GM19324 (cell line): ENCODE data around the gene SOX2.

Source experiments
- ATAC-seq: cut with Tn5 transposase; IDR thresholded peaks from one replicate; pipeline ENCODE4 v1.9.1; 2021; ENCODE audit warnings: mild to moderate bottlenecking, moderate library complexity; ENCODE audit not compliant: unreplicated experiment, low FRiP score

The SOX2 gene

DNA sequence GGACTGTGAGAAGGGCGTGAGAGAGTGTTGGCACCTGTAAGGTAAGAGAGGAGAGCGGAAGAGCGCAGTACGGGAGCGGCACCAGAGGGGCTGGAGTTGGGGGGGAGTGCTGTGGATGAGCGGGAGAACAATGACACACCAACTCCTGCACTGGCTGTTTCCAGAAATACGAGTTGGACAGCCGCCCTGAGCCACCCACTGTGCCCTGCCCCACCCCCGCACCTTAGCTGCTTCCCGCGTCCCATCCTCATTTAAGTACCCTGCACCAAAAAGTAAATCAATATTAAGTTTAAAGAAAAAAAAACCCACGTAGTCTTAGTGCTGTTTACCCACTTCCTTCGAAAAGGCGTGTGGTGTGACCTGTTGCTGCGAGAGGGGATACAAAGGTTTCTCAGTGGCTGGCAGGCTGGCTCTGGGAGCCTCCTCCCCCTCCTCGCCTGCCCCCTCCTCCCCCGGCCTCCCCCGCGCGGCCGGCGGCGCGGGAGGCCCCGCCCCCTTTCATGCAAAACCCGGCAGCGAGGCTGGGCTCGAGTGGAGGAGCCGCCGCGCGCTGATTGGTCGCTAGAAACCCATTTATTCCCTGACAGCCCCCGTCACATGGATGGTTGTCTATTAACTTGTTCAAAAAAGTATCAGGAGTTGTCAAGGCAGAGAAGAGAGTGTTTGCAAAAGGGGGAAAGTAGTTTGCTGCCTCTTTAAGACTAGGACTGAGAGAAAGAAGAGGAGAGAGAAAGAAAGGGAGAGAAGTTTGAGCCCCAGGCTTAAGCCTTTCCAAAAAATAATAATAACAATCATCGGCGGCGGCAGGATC is at the start of gene SOX2:
Gene SOX2, plus strand, starts transcription at position 601 of the 811 bp plus-strand sequence. CDS start 436 bp downstream, outside the sequence.
- no peak for ATAC-seq

DNA sequence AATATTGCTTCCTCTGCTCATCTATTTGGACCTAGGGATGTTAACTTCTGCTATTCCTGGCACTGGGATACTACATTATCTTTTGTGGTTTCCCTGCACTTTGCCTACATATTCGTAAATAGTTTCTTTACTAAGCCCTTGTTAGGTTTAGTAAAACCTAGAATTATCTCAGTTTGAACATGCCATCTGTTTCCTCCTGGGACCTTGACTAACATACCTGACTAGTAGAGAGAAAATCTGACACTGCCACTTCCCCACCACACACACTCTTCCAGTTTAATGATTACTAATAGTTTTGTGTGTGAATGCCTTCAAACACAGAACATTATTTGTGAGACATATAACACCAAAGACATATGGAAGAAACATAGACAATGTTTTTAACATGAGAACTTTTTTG is 28.2 kb upstream of the SOX2 start:
- ATAC-seq: no peak

- no peak for ATAC-seq
Measured at GRCh38 chr3:181687190-181687589, 24.5 kb upstream of the SOX2 start.

DNA sequence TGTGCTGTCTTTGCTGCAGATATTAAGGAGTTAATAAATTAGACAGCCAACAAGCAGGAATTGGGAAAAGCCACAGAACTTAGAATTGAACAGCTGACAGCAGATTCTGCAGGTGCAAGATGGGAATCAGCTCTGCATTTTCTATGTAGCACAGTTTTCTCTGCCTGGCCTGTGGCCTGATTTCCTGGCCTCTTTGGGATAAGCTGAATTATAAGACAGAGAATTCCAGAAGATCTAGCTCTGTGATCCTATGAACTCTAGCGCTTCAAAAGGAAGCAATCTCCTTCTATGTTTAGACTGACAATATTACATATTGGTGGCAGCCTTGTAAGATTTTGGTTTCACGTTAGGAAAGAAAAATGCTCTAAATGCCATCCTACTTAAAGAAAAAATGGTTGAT is 24.0 kb upstream of the SOX2 start:
- ATAC-seq: no peak

DNA sequence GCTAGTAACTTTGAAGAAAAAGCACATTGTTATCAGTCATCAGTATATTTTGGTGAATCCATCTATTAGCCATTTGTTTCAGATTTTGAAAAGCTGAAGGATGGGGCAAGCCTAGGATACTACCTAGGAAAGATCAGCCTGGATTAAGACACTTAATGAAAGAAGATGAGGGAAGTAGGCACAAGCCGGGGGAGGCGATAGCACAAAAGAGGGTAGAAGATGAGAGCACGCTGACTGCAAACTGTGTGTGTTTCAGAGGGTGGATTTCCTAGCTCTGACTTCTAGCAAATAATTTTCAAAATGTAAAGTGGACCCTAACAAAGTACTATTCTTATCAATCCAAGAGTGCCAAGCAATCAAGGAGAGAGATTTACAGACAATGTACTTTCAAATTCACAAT is 22.2 kb upstream of the SOX2 start:
- ATAC-seq: no peak

DNA sequence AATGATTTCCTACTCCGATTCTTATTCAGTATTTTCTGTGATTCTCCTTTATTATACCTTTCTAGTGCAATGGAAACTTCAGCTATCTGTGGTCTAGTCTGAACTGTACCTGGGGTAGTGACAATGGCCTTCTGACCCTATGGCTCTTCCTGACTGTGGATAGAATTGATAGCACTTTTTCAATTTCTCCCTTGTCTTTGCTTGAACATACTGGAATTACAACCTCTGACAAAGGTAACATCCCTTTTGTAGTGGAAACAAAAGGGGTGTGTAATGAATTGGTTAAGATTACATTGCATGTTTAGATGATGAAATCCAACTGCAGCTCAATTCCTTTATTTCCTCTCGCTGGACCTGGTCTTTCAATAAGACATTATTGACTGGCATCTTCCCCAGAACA is 21.0 kb upstream of the SOX2 start:
- ATAC-seq: no peak

DNA sequence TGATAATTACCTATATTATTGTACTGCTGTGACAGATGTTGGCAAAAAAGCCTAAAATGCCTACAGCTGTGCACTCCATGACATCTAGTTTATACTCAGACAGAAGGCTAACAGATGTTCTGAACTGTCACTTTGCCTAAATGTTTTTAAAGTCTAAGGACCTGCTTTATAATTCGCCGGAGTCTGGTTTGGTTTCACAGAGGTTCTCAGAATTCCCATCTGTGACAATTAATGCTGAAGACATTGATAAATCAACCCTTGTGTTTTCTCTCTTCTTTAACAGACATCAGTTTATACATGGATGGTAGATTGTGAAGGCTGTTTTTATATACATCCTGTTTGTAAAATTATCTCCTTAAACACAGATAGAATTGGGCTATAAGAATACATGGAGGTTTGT is 19.8 kb upstream of the SOX2 start:
- ATAC-seq: no peak

- ATAC-seq: no peak
Measured at GRCh38 chr3:181692311-181693145, 19.2 kb upstream of the SOX2 start.

DNA sequence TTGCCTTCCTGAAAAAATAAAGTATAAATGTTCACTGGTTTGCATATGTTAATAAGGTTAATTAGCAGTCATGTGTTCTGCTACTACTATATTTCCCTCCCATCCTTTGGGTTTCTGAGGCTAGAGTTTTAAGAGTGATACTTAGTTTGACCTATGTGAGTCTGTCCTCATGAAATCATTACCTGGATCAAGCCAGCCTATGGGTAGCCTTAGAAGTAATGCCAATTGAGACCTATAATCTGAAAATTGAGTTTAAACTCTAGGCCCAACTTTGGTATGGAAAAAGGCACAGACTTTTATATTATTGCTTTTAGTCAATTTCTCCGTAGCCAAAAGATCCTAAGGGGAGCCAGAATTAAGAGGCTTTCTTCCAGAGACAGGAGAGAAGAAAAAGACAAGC is 18.4 kb upstream of the SOX2 start:
- ATAC-seq: no peak

DNA sequence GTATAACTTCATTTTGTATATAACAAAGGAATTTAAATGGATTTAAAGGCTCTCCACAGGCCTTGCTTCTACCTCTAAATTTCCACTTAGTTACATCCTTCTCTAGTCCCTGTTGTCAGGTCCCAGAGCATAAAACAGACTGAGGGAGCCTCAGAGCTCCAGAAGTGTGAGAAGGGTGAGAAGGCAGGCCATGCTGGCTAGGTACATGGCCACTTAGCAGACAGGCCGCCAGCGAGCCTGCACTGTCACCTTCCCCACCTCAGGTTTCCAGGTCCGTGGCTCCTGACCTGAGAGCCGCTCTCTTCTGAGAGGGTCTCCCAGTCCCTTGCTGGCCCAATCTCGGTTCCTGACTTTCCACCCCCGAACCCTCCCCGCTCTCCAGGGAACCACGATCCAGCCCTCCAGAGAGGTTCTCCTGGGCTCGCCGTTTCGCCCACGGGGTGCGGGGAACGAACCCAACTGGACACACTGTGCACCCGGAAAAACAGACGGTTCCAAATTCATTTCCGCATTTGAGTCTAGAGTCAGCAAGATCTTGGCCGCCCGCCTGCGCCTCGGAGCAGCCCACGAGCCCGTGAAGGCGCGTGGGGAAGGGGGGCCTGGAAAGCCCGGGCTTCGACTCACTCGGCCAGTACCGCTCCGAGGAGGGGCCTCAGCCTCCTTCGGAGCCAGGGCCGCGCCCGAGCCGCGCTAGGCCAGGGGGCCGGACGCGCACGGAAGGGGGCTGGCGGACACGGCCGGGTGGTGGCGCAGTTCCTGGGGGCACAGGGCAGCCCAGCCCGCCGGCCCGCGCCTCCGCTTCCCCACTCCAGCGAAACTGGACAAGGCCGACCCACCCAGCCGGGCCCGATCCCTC is 16.7 kb upstream of the SOX2 start:
- no peak for ATAC-seq

GRCh38 chr3:181695661-181696491 is 15.8 kb upstream of the SOX2 start:
- no peak for ATAC-seq

- no peak for ATAC-seq
Measured at GRCh38 chr3:181696626-181697230, 15.0 kb upstream of the SOX2 start.

DNA sequence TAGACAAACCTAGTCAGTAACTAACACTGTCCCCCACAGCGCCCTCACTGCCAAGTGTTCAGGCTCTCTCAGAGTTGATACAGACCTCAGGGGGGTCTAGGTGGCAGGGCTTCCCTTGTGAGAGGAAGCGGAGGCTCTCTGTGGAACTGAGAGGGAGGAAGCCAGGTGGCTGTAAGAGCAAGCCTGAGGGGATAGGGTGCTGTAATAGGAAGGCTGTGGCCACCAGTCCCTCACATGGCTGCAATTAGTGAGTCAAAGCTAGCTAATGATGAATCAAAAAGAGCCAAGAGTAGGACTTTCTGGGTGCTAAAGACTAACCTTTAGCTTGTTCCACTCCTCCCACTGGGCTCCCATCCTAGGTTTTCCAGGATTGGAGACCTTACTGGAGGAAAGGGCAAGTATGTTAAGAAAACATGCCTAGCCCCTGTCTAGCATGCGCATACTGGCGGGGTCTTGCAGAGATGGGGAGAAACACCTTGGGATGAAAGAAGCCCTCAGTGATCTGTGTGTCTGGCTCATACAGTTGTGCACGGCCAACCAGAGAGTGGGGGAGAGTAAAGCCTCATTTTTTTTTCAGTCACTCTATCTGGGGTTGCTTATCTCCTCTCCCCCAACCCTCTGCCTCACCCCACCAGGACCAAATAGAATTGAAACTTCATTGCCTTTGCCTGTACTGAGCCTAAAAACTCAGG is 13.3 kb upstream of the SOX2 start:
- no peak for ATAC-seq

- ATAC-seq: no peak
Measured at GRCh38 chr3:181699171-181699903, 12.4 kb upstream of the SOX2 start.

GRCh38 chr3:181700168-181701087 is 11.3 kb upstream of the SOX2 start:
- ATAC-seq: peak; percentile 69

GRCh38 chr3:181701096-181701495 is 10.6 kb upstream of the SOX2 start:
- no peak for ATAC-seq
